NCI-H187 (cell line): ENCODE data around the gene TMEM175.
A peak's percentile ranks its signal among the peaks of the same experiment; 100 is the strongest.
"Not testable (repeated sequence)": the region's sequence is repeated elsewhere in the genome, so short reads cannot be mapped to it uniquely, and the experiment has no call there.

ENCODE experiments used
- DNase-seq, 2 experiments: peaks; one replicate each; lab custom pipeline; 2025; lab: John Stamatoyannopoulos, UW

TMEM175 gene

GRCh38 chr4:915041-915474 is 17.2 kb upstream of the TMEM175 start:
- no peak for DNase-seq

GRCh38 chr4:915595-915994 is 16.7 kb upstream of the TMEM175 start:
- no peak for DNase-seq

GRCh38 chr4:917466-917865 is 14.8 kb upstream of the TMEM175 start:
- no peak for DNase-seq

- DNase-seq: no peak
Measured at GRCh38 chr4:917992-918391, 14.3 kb upstream of the TMEM175 start.

GRCh38 chr4:918591-918990 is 13.7 kb upstream of the TMEM175 start:
- not testable (repeated sequence) for DNase-seq

- DNase-seq: not testable (repeated sequence)
Measured at GRCh38 chr4:919004-919680, 13.1 kb upstream of the TMEM175 start.

- no peak for DNase-seq
Measured at GRCh38 chr4:921830-922331, 10.4 kb upstream of the TMEM175 start.

GRCh38 chr4:924107-925096 is 7.9 kb upstream of the TMEM175 start:
- peak; percentile 43 to 65 for DNase-seq

- DNase-seq: no peak
Measured at GRCh38 chr4:925171-925570, 7.1 kb upstream of the TMEM175 start.

GRCh38 chr4:925771-926500 is 6.3 kb upstream of the TMEM175 start:
- DNase-seq: no peak

- DNase-seq: no peak
Measured at GRCh38 chr4:926538-926937, 5.7 kb upstream of the TMEM175 start.

GRCh38 chr4:927566-927965 is 4.7 kb upstream of the TMEM175 start:
- DNase-seq: not testable (repeated sequence)

GRCh38 chr4:929096-929765 is 3.0 kb upstream of the TMEM175 start:
- no peak for DNase-seq

GRCh38 chr4:930028-930551 is 2.2 kb upstream of the TMEM175 start:
- peak in 1 of 2 experiments; percentile 3 for DNase-seq

- DNase-seq: no peak
Measured at GRCh38 chr4:930827-931193, 1.4 kb upstream of the TMEM175 start.

- no peak for DNase-seq
Measured at GRCh38 chr4:931194-931959, 883 bp upstream of the TMEM175 start.

- DNase-seq: no peak
Measured at GRCh38 chr4:932713-933070, 432 bp downstream of the TMEM175 start.

- not testable (repeated sequence) for DNase-seq
Measured at GRCh38 chr4:939508-939907, 7.2 kb downstream of the TMEM175 start.

- DNase-seq: no peak
Measured at GRCh38 chr4:945274-946102, 13.2 kb downstream of the TMEM175 start.

- DNase-seq: no peak
Measured at GRCh38 chr4:946103-946450, 13.8 kb downstream of the TMEM175 start.
